Astrocyte (in vitro differentiated cells and primary cell): ENCODE results near the gene SLAMF7.

Source experiments
- CTCF ChIP-seq: IDR thresholded peaks from 2 replicates; pipeline ENCODE4 v1.5.1; 2011; ENCODE audit warnings: low read depth, mild to moderate bottlenecking, inconsistent platforms, low read length, moderate library complexity; ENCODE audit not compliant: insufficient read depth
- EZH2 ChIP-seq: IDR thresholded peaks from 2 replicates; pipeline ENCODE4 v1.6.1; 2012; ENCODE audit warnings: mild to moderate bottlenecking, low read length, inconsistent platforms; ENCODE audit not compliant: insufficient read depth

- no peak for TF ChIP-seq CTCF
- no peak for TF ChIP-seq EZH2
Observed at GRCh38 chr1:160708118-160708517, 30.9 kb upstream of the SLAMF7 start.
